T1000 (cell line): Measurements from ENCODE around the gene PLAU.
"Not testable (repeated sequence)": the region's sequence is repeated elsewhere in the genome, so short reads cannot be mapped to it uniquely, and the experiment has no call there.

Source experiments
- DNase-seq: peaks from one replicate; lab custom pipeline; 2025; ENCODE audit warnings: mixed read lengths; lab: John Stamatoyannopoulos, UW

The PLAU gene

DNA sequence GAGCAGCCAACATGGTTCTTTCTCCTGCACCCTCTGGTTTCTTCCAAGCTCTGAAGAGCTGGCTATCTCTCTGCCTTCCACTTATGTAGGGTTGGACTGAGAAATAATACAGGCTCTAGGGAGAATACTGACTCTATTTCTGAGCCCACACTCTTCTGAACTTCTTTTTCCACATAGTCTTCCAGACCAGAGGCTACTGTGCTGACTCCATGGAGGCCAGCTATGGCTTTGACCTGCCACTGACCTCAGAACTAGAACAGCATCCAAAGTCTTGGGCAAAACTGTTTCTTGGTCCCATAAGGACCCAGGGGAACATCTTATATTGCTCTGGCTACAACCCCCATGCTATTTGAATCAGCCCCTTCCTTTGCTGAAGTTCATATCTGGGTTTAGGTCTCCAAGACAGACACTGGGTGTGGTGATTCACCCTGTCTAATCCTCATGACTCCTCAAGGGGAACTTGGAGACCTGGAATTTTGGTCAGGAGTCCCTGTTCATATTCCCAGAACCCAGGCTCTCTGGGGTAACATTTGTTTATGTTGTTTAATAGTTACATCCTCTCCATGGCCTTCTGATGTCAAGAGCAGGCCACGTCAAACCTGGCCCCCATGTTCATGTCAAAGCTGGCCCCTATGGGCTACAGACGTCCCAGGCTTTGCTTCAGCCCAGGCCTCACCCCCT is 12.1 kb upstream of the PLAU start:
- DNase-seq = no peak

DNA sequence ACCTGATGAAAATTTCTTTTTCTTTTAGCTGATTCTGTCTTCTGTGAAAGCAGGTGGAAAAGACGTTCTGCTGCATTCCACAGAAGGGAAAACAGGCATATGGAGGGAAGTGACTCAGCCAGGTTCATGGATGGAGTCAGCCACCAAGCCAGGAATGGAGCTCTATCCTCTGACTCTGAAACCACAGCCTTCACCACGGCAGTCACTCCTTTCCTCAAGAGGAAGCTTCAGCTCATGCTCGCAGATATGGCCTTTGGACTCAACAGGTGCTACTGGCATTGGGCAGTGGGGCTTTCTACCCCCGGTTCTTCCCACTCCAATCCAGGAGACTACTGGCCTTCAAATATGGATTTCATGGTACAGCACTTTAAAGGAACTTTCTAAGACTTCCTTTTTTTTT is 11.5 kb upstream of the PLAU start:
- DNase-seq = peak; percentile 67

- DNase-seq = no peak
These were observed 10.9 kb upstream of the PLAU start for GRCh38 chr10:73900064-73900463.

DNA sequence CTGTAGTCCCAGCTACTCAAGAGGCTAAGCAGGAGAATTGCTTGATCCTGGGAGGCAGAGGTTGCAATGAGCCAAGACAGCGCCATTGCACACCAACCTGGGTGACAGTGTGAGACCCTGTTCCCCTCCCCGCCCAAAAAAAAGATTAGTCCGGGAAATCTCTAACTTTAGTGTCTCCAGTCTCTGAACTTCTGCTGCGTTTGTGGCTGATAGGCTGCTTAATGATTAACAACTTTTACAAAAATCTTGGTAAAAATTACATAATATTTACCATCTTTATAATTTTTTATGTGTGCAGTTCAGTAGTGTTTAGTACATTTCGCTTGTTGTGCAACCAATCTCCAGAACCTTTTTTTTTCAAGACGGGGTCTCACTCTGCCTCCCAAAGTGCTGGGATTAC is 9.7 kb upstream of the PLAU start:
- DNase-seq = no peak

DNA sequence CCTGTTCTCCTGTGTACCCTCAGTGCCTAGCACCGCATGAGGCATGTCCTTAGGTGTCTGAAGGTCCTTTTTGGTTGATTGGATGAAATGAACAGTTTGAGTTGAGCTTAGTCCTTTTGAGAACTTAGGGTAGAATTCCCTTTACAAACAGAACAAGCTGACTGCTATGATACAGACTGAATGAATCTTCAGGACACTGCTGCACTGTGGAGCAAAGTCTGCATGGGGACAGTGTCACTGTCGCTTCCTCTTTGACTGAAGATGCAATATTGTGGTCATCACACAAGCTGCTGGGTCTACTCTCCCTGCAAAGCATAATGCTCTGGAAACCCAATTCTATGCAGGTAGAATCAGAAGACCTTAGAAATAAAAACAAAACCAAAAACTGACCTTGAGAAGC is 8.6 kb upstream of the PLAU start:
- no peak for DNase-seq

DNA sequence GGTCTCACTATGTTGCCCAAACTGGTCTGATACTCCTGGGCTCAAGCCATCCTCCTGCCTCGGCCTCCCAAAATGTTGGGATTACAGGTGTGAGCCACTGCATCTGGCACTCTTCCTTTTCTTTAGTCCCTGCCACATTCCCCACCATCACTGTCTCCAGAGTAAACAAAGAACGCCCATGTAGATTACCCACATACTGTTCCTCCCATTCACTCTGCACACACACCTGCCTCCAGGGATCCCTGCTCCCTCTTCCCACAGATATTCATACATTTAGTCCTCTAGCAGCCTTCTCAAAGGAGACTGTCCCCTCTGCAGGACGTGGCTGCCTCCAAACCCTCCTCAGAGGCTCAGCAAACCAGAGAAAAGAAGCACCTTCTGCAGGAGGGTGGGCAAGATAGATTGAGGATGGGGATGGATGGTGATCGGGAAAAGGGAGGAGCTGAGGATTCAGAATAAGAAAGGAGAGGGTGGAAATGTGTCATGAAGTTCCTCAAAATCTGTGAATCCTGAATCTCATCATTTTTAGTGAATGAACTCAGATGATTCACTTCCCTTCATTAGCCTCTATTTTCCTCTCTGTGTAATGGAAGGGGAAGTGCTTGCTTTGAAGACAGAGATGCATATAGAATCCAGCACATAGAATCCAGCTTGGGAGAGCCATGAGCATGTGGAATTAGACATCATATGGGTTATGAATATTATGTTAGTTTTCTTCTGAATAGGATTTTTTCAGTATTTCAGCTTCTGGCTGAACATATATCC is 5.5 kb upstream of the PLAU start:
- DNase-seq = no peak

- peak; percentile 94 for DNase-seq
These were observed 4.1 kb upstream of the PLAU start for GRCh38 chr10:73906524-73907447.

GRCh38 chr10:73907841-73908517 is 3.0 kb upstream of the PLAU start:
- peak; percentile 51 for DNase-seq

GRCh38 chr10:73908853-73909539 is 1.9 kb upstream of the PLAU start:
- DNase-seq = peak; percentile 84

DNA sequence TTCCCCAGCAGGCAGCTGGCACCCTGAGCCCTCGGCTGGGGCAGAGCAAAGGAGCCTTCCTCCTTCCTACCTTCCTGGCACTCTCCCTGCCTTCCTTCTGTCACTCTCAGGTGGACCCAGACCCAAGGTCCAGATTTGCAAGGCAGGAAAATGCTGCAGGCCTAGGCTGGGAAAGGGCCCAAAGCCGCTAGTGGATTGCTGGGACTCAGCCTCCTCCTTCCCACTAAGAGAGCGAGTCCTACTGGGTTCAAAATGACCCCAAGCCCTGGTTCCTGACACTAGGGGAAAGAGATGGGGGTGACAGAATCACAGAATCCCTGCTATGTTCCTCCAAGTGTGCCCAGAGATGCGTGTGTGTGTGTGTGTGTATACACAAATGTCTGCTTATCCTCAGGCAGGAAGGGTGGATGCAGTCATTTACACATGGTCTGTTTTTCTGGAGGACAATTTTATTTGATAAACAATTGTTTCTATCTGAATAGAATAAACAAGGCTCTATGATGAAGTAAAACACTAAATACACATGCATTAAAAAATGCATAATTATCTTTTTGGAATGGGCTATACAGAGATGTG is 1.3 kb upstream of the PLAU start:
- no peak for DNase-seq

GRCh38 chr10:73910401-73910763 is 550 bp upstream of the PLAU start:
- no peak for DNase-seq

GRCh38 chr10:73911553-73912004 is 647 bp downstream of the PLAU start:
- no peak for DNase-seq

GRCh38 chr10:73914036-73914435 is 3.1 kb downstream of the PLAU start:
- DNase-seq = no peak

GRCh38 chr10:73915206-73915851 is 4.4 kb downstream of the PLAU start:
- DNase-seq = no peak

DNA sequence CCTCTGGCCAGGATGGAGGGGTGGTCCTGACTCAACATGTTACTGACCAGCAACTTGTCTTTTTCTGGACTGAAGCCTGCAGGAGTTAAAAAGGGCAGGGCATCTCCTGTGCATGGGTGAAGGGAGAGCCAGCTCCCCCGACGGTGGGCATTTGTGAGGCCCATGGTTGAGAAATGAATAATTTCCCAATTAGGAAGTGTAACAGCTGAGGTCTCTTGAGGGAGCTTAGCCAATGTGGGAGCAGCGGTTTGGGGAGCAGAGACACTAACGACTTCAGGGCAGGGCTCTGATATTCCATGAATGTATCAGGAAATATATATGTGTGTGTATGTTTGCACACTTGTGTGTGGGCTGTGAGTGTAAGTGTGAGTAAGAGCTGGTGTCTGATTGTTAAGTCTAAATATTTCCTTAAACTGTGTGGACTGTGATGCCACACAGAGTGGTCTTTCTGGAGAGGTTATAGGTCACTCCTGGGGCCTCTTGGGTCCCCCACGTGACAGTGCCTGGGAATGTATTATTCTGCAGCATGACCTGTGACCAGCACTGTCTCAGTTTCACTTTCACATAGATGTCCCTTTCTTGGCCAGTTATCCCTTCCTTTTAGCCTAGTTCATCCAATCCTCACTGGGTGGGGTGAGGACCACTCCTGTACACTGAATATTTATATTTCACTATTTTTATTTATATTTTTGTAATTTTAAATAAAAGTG is 6.0 kb downstream of the PLAU start:
- no peak for DNase-seq

GRCh38 chr10:73917566-73918305 is 6.8 kb downstream of the PLAU start:
- DNase-seq = no peak

GRCh38 chr10:73919481-73919880 is 8.5 kb downstream of the PLAU start:
- not testable (repeated sequence) for DNase-seq

- no peak for DNase-seq
These were observed 9.2 kb downstream of the PLAU start for GRCh38 chr10:73920089-73920488.
